ENCODE results near the gene AP1M1. TPM values are rescaled to one million over a fixed set of nuclear protein-coding genes. Genes with fewer than 3 reads are reported as not detected.

AP1M1 gene
- total and polyA plus RNA-seq, 2 experiments from 2014 or later: 114 to 158 TPM

- H3K9me3 ChIP-seq (ENCODE audit: low read depth): no peaks in the 10 kb centered on the region
- H3K4me3 ChIP-seq: peak overlapping the region; percentile 90
- H3K4me1 ChIP-seq (ENCODE audit: low read depth): peaks cover 5% of the 10 kb centered on the region
- H3K27me3 ChIP-seq: no peaks in the 10 kb centered on the region
- peak overlapping the region; percentile 93 for H3K27ac ChIP-seq
- peaks cover 14% of the 10 kb centered on the region for H3K36me3 ChIP-seq
- peak; percentile 48 for TF ChIP-seq CTCF (IDR thresholded peaks at IDR 0.05; ENCODE audit: low read depth, low read length)
- peak; percentile 50 to 73 for DNase-seq (ENCODE audit: low read depth in 1 of 2, low spot score in 1 of 2)
These were observed 12.0 kb upstream of the AP1M1 start for GRCh38 chr19:16185768-16186123.

- peaks cover 28% of the 10 kb centered on the region for H3K36me3 ChIP-seq
- TF ChIP-seq CTCF (IDR thresholded peaks at IDR 0.05; ENCODE audit: low read depth, low read length): no peak
- H3K4me3 ChIP-seq: no peak overlapping the region
- no peak for DNase-seq (ENCODE audit: low read depth in 1 of 2, low spot score in 1 of 2)
- no peaks in the 10 kb centered on the region for H3K9me3 ChIP-seq (ENCODE audit: low read depth)
- H3K27ac ChIP-seq: no peak overlapping the region
- H3K4me1 ChIP-seq (ENCODE audit: low read depth): peaks cover 5% of the 10 kb centered on the region
- no peaks in the 10 kb centered on the region for H3K27me3 ChIP-seq
These were observed 9.2 kb upstream of the AP1M1 start for GRCh38 chr19:16188521-16188920.

GRCh38 chr19:16190198-16190597, 7.5 kb upstream of the AP1M1 start:
- Histone ChIP-seq H3K4me1 (ENCODE audit: low read depth) (peaks cover 5% of the 10 kb centered on the region), H3K9me3 (ENCODE audit: low read depth) (no peaks in the 10 kb centered on the region), H3K27me3 (no peaks in the 10 kb centered on the region), H3K4me3 (no peak overlapping the region), H3K27ac (no peak overlapping the region), H3K36me3 (peaks cover 28% of the 10 kb centered on the region)
- DNase-seq (ENCODE audit: low read depth in 1 of 2, low spot score in 1 of 2): no peak
- TF ChIP-seq CTCF (IDR thresholded peaks at IDR 0.05; ENCODE audit: low read depth, low read length): no peak

- H3K36me3 ChIP-seq: peaks cover 28% of the 10 kb centered on the region
These were observed 7.0 kb upstream of the AP1M1 start for GRCh38 chr19:16190736-16191135.

GRCh38 chr19:16191216-16191908, 6.3 kb upstream of the AP1M1 start:
- DNase-seq (ENCODE audit: low read depth in 1 of 2, low spot score in 1 of 2): no peak
- Histone ChIP-seq H3K9me3 (ENCODE audit: low read depth) (no peaks in the 10 kb centered on the region), H3K27ac (no peak overlapping the region), H3K27me3 (no peaks in the 10 kb centered on the region), H3K4me1 (ENCODE audit: low read depth) (peaks cover under 1% of the 10 kb centered on the region), H3K4me3 (no peak overlapping the region), H3K36me3 (peaks cover 28% of the 10 kb centered on the region)
- TF ChIP-seq CTCF (IDR thresholded peaks at IDR 0.05; ENCODE audit: low read depth, low read length): no peak

More at GRCh38 chr19:16190736-16191135, 7.0 kb upstream of the AP1M1 start:
- H3K4me1 ChIP-seq (ENCODE audit: low read depth): peaks cover 5% of the 10 kb centered on the region
- no peak overlapping the region for H3K27ac ChIP-seq
- no peak for DNase-seq (ENCODE audit: low read depth in 1 of 2, low spot score in 1 of 2)
- H3K9me3 ChIP-seq (ENCODE audit: low read depth): no peaks in the 10 kb centered on the region
- no peaks in the 10 kb centered on the region for H3K27me3 ChIP-seq
- no peak overlapping the region for H3K4me3 ChIP-seq
- no peak for TF ChIP-seq CTCF (IDR thresholded peaks at IDR 0.05; ENCODE audit: low read depth, low read length)

Measured in cardiac muscle cell (in vitro differentiated cells and primary cell).